H9 (cell line): Measurements from ENCODE around the gene FXYD4. TPM values are rescaled to one million over a fixed set of nuclear protein-coding genes. Genes with fewer than 3 reads are reported as not detected.

Source experiments
- DNase-seq: peaks from one replicate; pipeline ENCODE4 v3.0.0-alpha.2; 2017
- H2AFZ ChIP-seq: one replicate; pipeline ENCODE4 v1.6.1; 2013; ENCODE audit warnings: mild to moderate bottlenecking, low read length, control low read depth, moderate library complexity
- H2AK5ac ChIP-seq: 2 replicates; pipeline ENCODE4 v1.6.1; 2013; ENCODE audit warnings: low read length, control low read depth, mixed read lengths; ENCODE audit not compliant: insufficient read length
- H2BK120ac ChIP-seq: one replicate; pipeline ENCODE4 v1.6.1; 2013; ENCODE audit warnings: low read depth, mild to moderate bottlenecking, low read length, control low read depth, inconsistent platforms; ENCODE audit not compliant: poor library complexity, severe bottlenecking
- H2BK12ac ChIP-seq: 2 replicates; pipeline ENCODE4 v1.6.1; 2013; ENCODE audit warnings: low read length, control low read depth, mixed read lengths, low read depth; ENCODE audit not compliant: insufficient read length
- H2BK15ac ChIP-seq: 2 replicates; pipeline ENCODE4 v1.6.1; 2013; ENCODE audit warnings: low read depth, low read length, control low read depth
- H2BK20ac ChIP-seq: one replicate; pipeline ENCODE4 v1.6.1; 2013; ENCODE audit warnings: low read depth, mild to moderate bottlenecking, low read length, control low read depth, inconsistent platforms; ENCODE audit not compliant: poor library complexity, severe bottlenecking
- H2BK5ac ChIP-seq: 2 replicates; pipeline ENCODE4 v1.6.1; 2013; ENCODE audit warnings: low read length, control low read depth, mixed read lengths; ENCODE audit not compliant: insufficient read length
- H3K14ac ChIP-seq: 2 replicates; pipeline ENCODE4 v1.6.1; 2013; ENCODE audit warnings: low read length, control low read depth; ENCODE audit not compliant: insufficient read depth
- H3K18ac ChIP-seq: 2 replicates; pipeline ENCODE4 v1.6.1; 2013; ENCODE audit warnings: low read depth, mild to moderate bottlenecking, mixed read lengths, low read length, control low read depth; ENCODE audit not compliant: insufficient read length
- H3K23ac ChIP-seq: 2 replicates; pipeline ENCODE4 v1.6.1; 2013; ENCODE audit warnings: low read length, control low read depth, mixed read lengths, low read depth; ENCODE audit not compliant: insufficient read length
- H3K23me2 ChIP-seq: 2 replicates; pipeline ENCODE4 v1.6.1; 2013; ENCODE audit warnings: low read depth, mild to moderate bottlenecking, mixed read lengths, low read length, control low read depth; ENCODE audit not compliant: insufficient read length, poor library complexity, severe bottlenecking
- H3K27ac ChIP-seq: 2 replicates; pipeline ENCODE4 v1.5.1; 2013; ENCODE audit warnings: low read length, control low read depth, mixed read lengths, low read depth; ENCODE audit not compliant: insufficient read length
- H3K27me3 ChIP-seq: 2 replicates; pipeline ENCODE4 v1.6.1; 2013; ENCODE audit warnings: low read length, control low read depth, inconsistent platforms; ENCODE audit not compliant: insufficient read depth
- H3K4ac ChIP-seq: 2 replicates; pipeline ENCODE4 v1.6.1; 2013; ENCODE audit warnings: low read depth, mild to moderate bottlenecking, control low read depth, inconsistent platforms, low read length, moderate library complexity
- H3K4me1 ChIP-seq: 2 replicates; pipeline ENCODE4 v1.6.1; 2013; ENCODE audit warnings: low read length, control low read depth, inconsistent platforms; ENCODE audit not compliant: insufficient read depth
- H3K4me2 ChIP-seq: 2 replicates; pipeline ENCODE4 v1.6.1; 2013; ENCODE audit warnings: low read length, control low read depth, mixed read lengths; ENCODE audit not compliant: insufficient read length, insufficient read depth
- H3K56ac ChIP-seq: 2 replicates; pipeline ENCODE4 v1.6.1; 2013; ENCODE audit warnings: low read depth, mild to moderate bottlenecking, mixed read lengths, low read length, control low read depth; ENCODE audit not compliant: insufficient read length
- H3K79me1 ChIP-seq: 2 replicates; pipeline ENCODE4 v1.6.1; 2013; ENCODE audit warnings: low read depth, mild to moderate bottlenecking, moderate library complexity, low read length, control low read depth, inconsistent platforms; ENCODE audit not compliant: insufficient read depth, poor library complexity, severe bottlenecking
- H3K79me2 ChIP-seq: 2 replicates; pipeline ENCODE4 v1.6.1; 2013; ENCODE audit warnings: low read length, control low read depth, inconsistent platforms; ENCODE audit not compliant: insufficient read depth
- H3K9ac ChIP-seq: 2 replicates; pipeline ENCODE4 v1.6.1; 2013; ENCODE audit warnings: low read length, control low read depth, mixed read lengths; ENCODE audit not compliant: insufficient read length; ENCODE audit errors: extremely low read depth
- H3K9me3 ChIP-seq: one replicate; pipeline ENCODE4 v1.6.1; 2013; ENCODE audit warnings: low read depth, low read length, inconsistent platforms; ENCODE audit not compliant: control insufficient read depth
- H3T11ph ChIP-seq: one replicate; pipeline ENCODE4 v1.6.1; 2013; ENCODE audit warnings: mild to moderate bottlenecking, low read length, control low read depth, inconsistent platforms
- H4K20me1 ChIP-seq: one replicate; pipeline ENCODE4 v1.6.1; 2013; ENCODE audit not compliant: control insufficient read depth, insufficient read length, insufficient read depth
- H4K5ac ChIP-seq: 2 replicates; pipeline ENCODE4 v1.6.1; 2013; ENCODE audit warnings: low read depth, mild to moderate bottlenecking, mixed read lengths, low read length, control low read depth; ENCODE audit not compliant: insufficient read length
- H4K8ac ChIP-seq: replicated peaks from 2 replicates; pipeline ENCODE4 v1.6.1; 2013; ENCODE audit warnings: low read length, control low read depth, mixed read lengths, low read depth; ENCODE audit not compliant: insufficient read length
- H4K91ac ChIP-seq: 2 replicates; pipeline ENCODE4 v1.6.1; 2013; ENCODE audit warnings: low read depth, mild to moderate bottlenecking, moderate library complexity, mixed read lengths, low read length, control low read depth; ENCODE audit not compliant: insufficient read length
- H3K27ac Mint-ChIP-seq, 3 experiments: 2 replicates in 2 of 3; 3 replicates in 1 of 3; pipeline ENCODE4 v1.8.0; 2020 to 2021; ENCODE audit warnings: mixed read lengths in 3 of 3, mild to moderate bottlenecking in 1 of 3, moderate library complexity in 1 of 3
- H3K27me3 Mint-ChIP-seq: 2 replicates; pipeline ENCODE4 v1.8.0; 2021; ENCODE audit warnings: low read depth, mild to moderate bottlenecking, moderate library complexity, mixed read lengths
- H3K36me3 Mint-ChIP-seq, 3 experiments: 2 replicates in 2 of 3; 3 replicates in 1 of 3; pipeline ENCODE4 v1.8.0; 2020 to 2021; ENCODE audit warnings: low read depth in 3 of 3, mixed read lengths in 3 of 3; ENCODE audit not compliant: insufficient read depth in 1 of 3
- H3K4me1 Mint-ChIP-seq, 2 experiments: 2 replicates each; pipeline ENCODE4 v1.8.0; 2020; ENCODE audit warnings: mixed read lengths in 2 of 2
- H3K4me3 Mint-ChIP-seq, 2 experiments: 2 replicates in 1 of 2; 3 replicates in 1 of 2; pipeline ENCODE4 v1.8.0; 2020 to 2021; ENCODE audit warnings: mild to moderate bottlenecking in 2 of 2, mixed read lengths in 2 of 2, moderate library complexity in 1 of 2
- H3K9me3 Mint-ChIP-seq, 2 experiments: 2 replicates in 1 of 2; 3 replicates in 1 of 2; pipeline ENCODE4 v1.8.0; 2020; ENCODE audit warnings: mild to moderate bottlenecking in 2 of 2, mixed read lengths in 2 of 2, moderate library complexity in 1 of 2
- CTCF ChIP-seq: fragments of 200-600 bp; sonication (generic); conservative IDR thresholded peaks from 3 replicates; pipeline ENCODE4 v1.8.0; 2021; ENCODE audit warnings: antibody characterized with exemption, mild to moderate bottlenecking
- WGBS: extraction: QIAGEN DNeasy Blood & Tissue Kit; methylation state at CpG from one replicate; pipeline ENCODE4 v1.1.7; 2013; ENCODE audit warnings: missing lambda C conversion rate, low lambda C conversion rate, mixed read lengths; ENCODE audit not compliant: insufficient read length; ENCODE audit errors: extremely low coverage; 5-methylcytosine and 5-hydroxymethylcytosine counted together
- total RNA-seq: library from RNA; stranded (reverse); gene quantifications from 2 replicates; pipeline ENCODE4 v1.2.1, GENCODE V29; 2021

The FXYD4 gene
- total RNA-seq, 1 experiment from 2014 or later: not detected

GRCh38 chr10:43395571-43396060 is 24.2 kb downstream of the FXYD4 start:
- H3K4me3 Mint-ChIP-seq: peak overlapping the region; percentile 90 to 92

More at GRCh38 chr10:43395571-43396060, 24.2 kb downstream of the FXYD4 start:
- H4K8ac ChIP-seq: no peak overlapping the region
- no peak overlapping the region for H3K27ac ChIP-seq
- no peak overlapping the region for H2BK15ac ChIP-seq
- TF ChIP-seq CTCF: no peak
- peaks cover 49% of the 10 kb centered on the region for H3K79me2 ChIP-seq
- H4K5ac ChIP-seq: no peak overlapping the region
- H3K23me2 ChIP-seq: peaks cover 10% of the 10 kb centered on the region
- peaks cover 52 to 58% of the 10 kb centered on the region in 2 experiments for H3K4me1 Mint-ChIP-seq
- no peaks in the 10 kb centered on the region for H3K9me3 ChIP-seq
- H3T11ph ChIP-seq: no peak overlapping the region
- peaks cover 45 to 69% (median 54%) of the 10 kb centered on the region in 3 experiments for H3K36me3 Mint-ChIP-seq
- H2AK5ac ChIP-seq: no peak overlapping the region
- H2AFZ ChIP-seq: no peak overlapping the region
- H2BK20ac ChIP-seq: no peak overlapping the region
- no peak overlapping the region for H4K91ac ChIP-seq
- no CpG with 5 or more reads among the region's 18 CpGs for WGBS
- peak overlapping the region; percentile 92 for H3K4me2 ChIP-seq
- H3K27me3 Mint-ChIP-seq: peaks cover 4% of the 10 kb centered on the region
- no peaks in the 10 kb centered on the region for H3K27me3 ChIP-seq
- no peak overlapping the region for H2BK12ac ChIP-seq
- H2BK120ac ChIP-seq: no peak overlapping the region
- no peak overlapping the region for H3K56ac ChIP-seq
- H2BK5ac ChIP-seq: no peak overlapping the region
- H3K79me1 ChIP-seq: peaks cover 7% of the 10 kb centered on the region
- H3K23ac ChIP-seq: no peak overlapping the region
- peak overlapping the region; percentile 92 for H3K18ac ChIP-seq
- H3K27ac Mint-ChIP-seq: peak overlapping the region; percentile 94 to 100 (median 99)
- no peaks in the 10 kb centered on the region; the same call in 1 of the 2 replicates for H3K4me1 ChIP-seq
- no peaks in the 10 kb centered on the region for H4K20me1 ChIP-seq
- H3K14ac ChIP-seq: peak overlapping the region; percentile 100
- peak overlapping the region; percentile 96 for H3K9ac ChIP-seq
- peak overlapping the region; percentile 99; the same call in 1 of the 2 replicates for H3K4ac ChIP-seq
- DNase-seq: no peak
- no peaks in the 10 kb centered on the region; a peak in 1 of 5 replicates for H3K9me3 Mint-ChIP-seq
